ENCODE results near the gene ZNF598. TPM values are rescaled to one million over a fixed set of nuclear protein-coding genes. Genes with fewer than 3 reads are reported as not detected.

ZNF598 gene
- total RNA-seq, 1 experiment from 2014 or later, result 57.4 TPM

DNA sequence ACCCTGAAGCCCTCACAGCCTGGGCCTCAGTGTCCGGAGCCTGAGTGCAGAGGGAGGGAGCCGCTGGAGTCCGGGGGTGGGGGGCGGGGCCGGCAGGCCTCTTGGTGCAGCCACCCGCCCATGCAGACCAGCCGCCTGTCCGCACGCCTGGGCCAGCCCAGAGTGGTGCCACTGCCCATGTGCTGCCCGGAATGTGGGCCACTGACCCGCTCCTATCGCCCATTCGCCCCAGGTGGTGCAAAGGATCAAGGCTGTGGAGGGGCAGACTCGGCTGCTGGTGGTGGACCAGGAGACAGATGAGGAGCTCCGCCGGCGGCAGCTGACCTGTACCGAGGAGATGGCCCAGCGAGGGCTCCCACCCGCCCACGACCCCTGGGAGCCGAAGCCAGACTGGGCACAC lies 19.7 kb upstream of the ZNF598 start:
- H3K9me2 ChIP-seq (ENCODE audit: insufficient read depth), result no peaks in the 10 kb centered on the region
- intact Hi-C loops (cut with micrococcal nuclease), result loop anchor here (10.0 kb wide), 1 partner anchor 225 kb away; the partner anchor contains the start of gene ECI1
- BruUV-seq (replicated peaks), result no TSS peak
- H3K79me2 ChIP-seq (ENCODE audit: insufficient read depth, low read length), result peaks cover 14% of the 10 kb centered on the region; the same call in 1 of the 2 replicates
- H3K36me3 ChIP-seq (ENCODE audit: control insufficient read depth in 1 of 2, insufficient read depth in 2 of 2, low read length in 2 of 2), result no peaks in the 10 kb centered on the region
- no peaks in the 10 kb centered on the region for H3K9me3 ChIP-seq (ENCODE audit: control insufficient read depth in 1 of 2, insufficient read depth in 1 of 2, low read depth in 1 of 2, low read length in 2 of 2)
- POLR2A ChIA-PET, result no interaction called here
- no peak overlapping the region for H2AFZ ChIP-seq (ENCODE audit: low read depth, low read length, poor library complexity, severe bottlenecking)
- RAD21 ChIA-PET (ENCODE audit: low non-redundant PET in 1 of 2, low total read pairs in 2 of 2, uncharacterized antibody in 2 of 2, unreplicated experiment in 2 of 2), result interaction anchor here in 1 of 2 experiments (0.7 kb wide), 1 partner anchor 174 kb away, joined by 4 read pairs; no protein-coding TSS in a partner anchor
- no peak overlapping the region for H3K4me2 ChIP-seq (ENCODE audit: low read length)
- ATAC-seq, result no peak
- no peak overlapping the region for H3K27ac ChIP-seq (ENCODE audit: low read depth, low read length)
- no peak overlapping the region for H3K4me3 ChIP-seq (replicated peaks in 1 of 2; ENCODE audit: low read depth in 1 of 2, low read length in 2 of 2)
- DNase-seq (ENCODE audit: low read depth, low spot score), result no peak
- no peaks in the 10 kb centered on the region for H3K27me3 ChIP-seq (ENCODE audit: insufficient read depth, low read length)
- H3K9ac ChIP-seq (ENCODE audit: low read length), result no peak overlapping the region
- no peaks in the 10 kb centered on the region for H4K20me1 ChIP-seq (ENCODE audit: insufficient read depth)
- CTCF ChIA-PET, result no interaction called here
- TF ChIP-seq EZH2phosphoT487 (IDR thresholded peaks at IDR 0.05; ENCODE audit: borderline replicate concordance) (no peak), RAD21 (IDR thresholded peaks at IDR 0.05; ENCODE audit: low read depth) (no peak), POLR2A (IDR thresholded peaks at IDR 0.05; ENCODE audit: borderline replicate concordance, extremely low read depth, insufficient read depth, insufficient read length) (no peak), SRF (IDR thresholded peaks at IDR 0.05; ENCODE audit: low read depth) (no peak), JUND (IDR thresholded peaks at IDR 0.05) (no peak), ZFX (IDR thresholded peaks at IDR 0.05) (no peak)
- peaks cover 11 to 26% of the 10 kb centered on the region in 2 experiments for H3K4me1 ChIP-seq (ENCODE audit: control insufficient read depth in 1 of 2, insufficient read depth in 2 of 2, low read length in 2 of 2)

GRCh38 chr16:2028620-2029220 lies 19.1 kb upstream of the ZNF598 start:
- intact Hi-C loops (cut with micrococcal nuclease), result loop anchor here (10.0 kb wide), 1 partner anchor 226 kb away; the partner anchor contains the start of gene ECI1

More at GRCh38 chr16:2028620-2029220, 19.1 kb upstream of the ZNF598 start:
- ATAC-seq, result no peak
- H3K9me3 ChIP-seq (ENCODE audit: control insufficient read depth in 1 of 2, insufficient read depth in 1 of 2, low read depth in 1 of 2, low read length in 2 of 2), result no peaks in the 10 kb centered on the region
- peaks cover 16 to 30% of the 10 kb centered on the region in 2 experiments for H3K4me1 ChIP-seq (ENCODE audit: control insufficient read depth in 1 of 2, insufficient read depth in 2 of 2, low read length in 2 of 2)
- peaks cover 14% of the 10 kb centered on the region; the same call in 1 of the 2 replicates for H3K79me2 ChIP-seq (ENCODE audit: insufficient read depth, low read length)
- CTCF ChIA-PET, result no interaction called here
- RAD21 ChIA-PET (ENCODE audit: low non-redundant PET in 1 of 2, low total read pairs in 2 of 2, uncharacterized antibody in 2 of 2, unreplicated experiment in 2 of 2), result no interaction called here
- H2AFZ ChIP-seq (ENCODE audit: low read depth, low read length, poor library complexity, severe bottlenecking), result no peak overlapping the region
- H3K4me2 ChIP-seq (ENCODE audit: low read length), result peak overlapping the region; percentile 99; the same call in 1 of the 2 replicates
- H3K27me3 ChIP-seq (ENCODE audit: insufficient read depth, low read length), result no peaks in the 10 kb centered on the region
- DNase-seq (ENCODE audit: low read depth, low spot score), result no peak
- H3K9ac ChIP-seq (ENCODE audit: low read length), result no peak overlapping the region
- no peak overlapping the region for H3K27ac ChIP-seq (ENCODE audit: low read depth, low read length)
- no peak for TF ChIP-seq FOSL1 (IDR thresholded peaks at IDR 0.05; ENCODE audit: low read depth)
- TF ChIP-seq ZFX (IDR thresholded peaks at IDR 0.05), result no peak
- TF ChIP-seq EZH2phosphoT487 (IDR thresholded peaks at IDR 0.05; ENCODE audit: borderline replicate concordance), result no peak
- TF ChIP-seq EZH2 (IDR thresholded peaks at IDR 0.05), result no peak
- TF ChIP-seq RAD21 (IDR thresholded peaks at IDR 0.05; ENCODE audit: low read depth), result no peak
- TF ChIP-seq, protein P1, sequence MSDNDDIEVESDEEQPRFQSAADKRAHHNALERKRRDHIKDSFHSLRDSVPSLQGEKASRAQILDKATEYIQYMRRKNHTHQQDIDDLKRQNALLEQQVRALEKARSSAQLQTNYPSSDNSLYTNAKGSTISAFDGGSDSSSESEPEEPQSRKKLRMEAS (IDR thresholded peaks at IDR 0.05), result no peak
- no peak for TF ChIP-seq REST (IDR thresholded peaks at IDR 0.05; ENCODE audit: low read depth)
- TF ChIP-seq, protein P2, sequence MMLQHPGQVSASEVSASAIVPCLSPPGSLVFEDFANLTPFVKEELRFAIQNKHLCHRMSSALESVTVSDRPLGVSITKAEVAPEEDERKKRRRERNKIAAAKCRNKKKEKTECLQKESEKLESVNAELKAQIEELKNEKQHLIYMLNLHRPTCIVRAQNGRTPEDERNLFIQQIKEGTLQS (IDR thresholded peaks at IDR 0.05), result no peak
- no peaks in the 10 kb centered on the region for H3K9me2 ChIP-seq (ENCODE audit: insufficient read depth)
- no peak overlapping the region for H3K4me3 ChIP-seq (replicated peaks in 1 of 2; ENCODE audit: low read depth in 1 of 2, low read length in 2 of 2)
- H3K36me3 ChIP-seq (ENCODE audit: control insufficient read depth in 1 of 2, insufficient read depth in 2 of 2, low read length in 2 of 2), result no peaks in the 10 kb centered on the region
- H4K20me1 ChIP-seq (ENCODE audit: insufficient read depth), result no peaks in the 10 kb centered on the region
- POLR2A ChIA-PET, result no interaction called here
- BruUV-seq (replicated peaks), result no TSS peak
